ENCODE results near the gene RNMT. TPM values are rescaled to one million over a fixed set of nuclear protein-coding genes. Genes with fewer than 3 reads are reported as not detected.
"Not testable (repeated sequence)": the region's sequence is repeated elsewhere in the genome, so short reads cannot be mapped to it uniquely, and the experiment has no call there.

Gene RNMT
- 41.2 TPM for total RNA-seq

DNA sequence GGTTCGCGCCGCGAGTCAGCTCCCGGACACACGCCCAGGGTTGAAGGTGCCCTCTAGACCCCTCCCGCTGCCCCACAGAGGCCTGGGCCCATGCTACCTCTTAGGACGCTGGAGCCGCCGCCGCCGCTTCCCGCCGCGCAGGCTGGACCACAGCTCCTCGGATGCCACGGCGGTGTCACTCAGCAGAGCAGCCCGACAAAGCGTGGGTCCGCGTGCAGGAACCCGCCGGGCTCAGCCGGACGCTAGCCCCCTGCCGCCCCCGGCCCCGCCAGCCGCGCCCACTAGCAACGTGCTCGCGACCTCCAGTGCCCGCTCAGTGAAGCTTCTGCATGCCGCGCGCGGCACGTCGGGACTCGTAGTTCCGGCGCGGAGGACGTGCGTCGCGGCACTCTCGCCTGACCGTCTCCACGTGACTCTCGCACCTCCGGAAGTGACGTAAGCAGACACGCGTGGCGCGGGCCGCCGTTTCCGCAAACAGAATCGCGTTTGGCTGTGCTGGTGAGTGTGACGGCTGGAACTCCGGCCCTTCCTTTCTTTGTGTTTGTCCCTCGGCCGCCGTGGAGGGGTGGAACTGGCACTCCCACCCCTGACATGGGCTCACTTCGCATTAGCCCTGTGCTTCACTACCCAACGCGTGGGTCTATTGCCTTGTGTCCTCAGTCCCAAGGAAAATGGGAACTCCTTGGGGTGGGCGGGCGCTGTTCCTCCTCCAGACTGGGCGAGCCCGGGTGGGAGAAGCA is at the start of gene RNMT, which contains the start of gene FAM210A:
Gene RNMT, plus strand, starts transcription at position 442 of the 740 bp plus-strand sequence. CDS start 4,845 bp downstream, outside the sequence.
Gene FAM210A, minus strand, starts transcription at position 327 of the 740 bp plus-strand sequence. CDS start 44,481 bp downstream, outside the sequence.
- DNase-seq (ENCODE audit: low spot score in 2 of 2) = peak; percentile 90
- peak; percentile 19 for FAIRE-seq

DNA sequence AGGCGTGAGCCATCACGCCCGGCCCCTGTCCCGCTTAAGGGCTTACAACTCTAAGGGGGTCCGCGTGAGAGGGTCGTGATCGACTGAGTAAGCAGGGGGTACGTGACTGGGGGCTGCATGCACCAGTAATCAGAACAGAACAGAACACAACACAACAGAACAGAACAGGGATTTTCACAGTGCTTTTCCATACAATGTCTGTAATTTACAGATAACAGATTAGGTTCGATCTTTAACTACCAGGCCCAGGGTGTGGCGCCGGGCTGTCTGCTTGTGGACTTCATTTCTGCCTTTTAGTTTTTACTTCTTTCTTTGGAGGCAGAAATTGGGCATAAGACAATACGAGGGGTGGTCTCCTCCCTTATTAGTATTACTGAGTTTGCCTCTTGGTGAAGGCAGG is 49.1 kb upstream of the RNMT start:
- not testable (repeated sequence) for FAIRE-seq; DNase-seq (ENCODE audit: low spot score in 2 of 2)

DNA sequence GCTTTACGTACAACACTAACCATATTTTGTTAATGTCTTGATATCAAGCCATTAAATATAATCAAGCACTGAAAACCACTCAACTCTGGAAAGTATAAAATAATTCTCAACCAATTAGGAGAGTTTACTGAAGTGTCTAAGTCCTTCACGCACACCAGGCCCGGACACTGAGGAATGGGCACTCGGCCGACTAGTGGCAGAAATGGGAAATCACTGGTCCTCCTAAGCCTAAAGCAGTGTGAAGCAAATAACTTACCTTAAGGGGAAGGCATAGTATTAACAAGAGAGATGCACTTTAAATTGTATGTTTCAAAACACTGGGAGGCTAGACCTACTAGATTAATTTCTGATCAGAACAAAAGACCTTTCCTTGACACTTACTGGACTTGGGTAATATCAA is 45.9 kb upstream of the RNMT start:
- no peak for FAIRE-seq

DNA sequence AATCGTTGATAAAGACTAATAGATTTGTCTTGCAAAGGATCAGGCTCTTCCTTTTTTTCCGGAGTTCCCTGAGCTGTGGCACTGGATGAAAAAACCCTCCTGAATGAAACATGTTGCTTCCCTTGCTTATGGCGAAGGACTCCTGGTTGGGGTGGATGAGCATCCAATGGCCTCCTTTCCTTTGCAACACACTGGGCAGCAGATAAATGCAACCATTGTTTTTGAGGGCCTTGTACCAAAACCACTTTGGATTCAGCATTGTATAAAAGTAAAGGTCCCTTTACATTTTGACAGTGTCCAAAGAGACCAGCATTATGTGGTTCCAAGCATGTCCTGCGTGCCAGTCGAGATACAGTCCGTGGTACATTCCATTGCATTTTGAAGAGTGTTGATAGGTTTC is 44.8 kb upstream of the RNMT start:
- no peak for DNase-seq (ENCODE audit: low spot score in 2 of 2)
- no peak for FAIRE-seq

More for the DNA sequence above, 45.9 kb upstream of the RNMT start:
- no peak for DNase-seq (ENCODE audit: low spot score in 2 of 2)

- FAIRE-seq (no peak), DNase-seq (ENCODE audit: low spot score in 2 of 2) (no peak)
Observed at GRCh38 chr18:13684546-13684945, 41.9 kb upstream of the RNMT start.

GRCh38 chr18:13688191-13689136 is 38.0 kb upstream of the RNMT start:
- no peak for FAIRE-seq
- no peak for DNase-seq (ENCODE audit: low spot score in 2 of 2)

DNA sequence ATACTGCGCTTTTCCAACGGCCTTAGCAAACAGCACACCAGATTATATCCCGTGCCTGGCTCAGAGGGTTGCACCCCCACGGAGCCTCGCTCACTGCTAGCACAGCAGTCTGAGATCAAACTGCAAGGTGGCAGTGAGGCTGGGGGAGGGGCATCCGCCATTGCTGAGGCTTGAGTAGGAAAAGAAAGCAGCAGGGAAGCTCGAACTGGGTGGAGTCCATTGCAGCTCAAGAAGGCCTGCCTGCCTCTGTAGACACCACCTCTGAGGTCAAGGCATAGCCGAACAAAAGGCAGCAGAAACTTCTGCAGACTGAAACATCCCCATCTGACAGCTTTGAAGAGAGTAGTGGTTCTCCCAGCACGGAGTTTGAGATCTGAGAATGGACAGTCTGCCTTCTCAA is 36.4 kb upstream of the RNMT start:
- not testable (repeated sequence) for DNase-seq (ENCODE audit: low spot score in 2 of 2); FAIRE-seq

GRCh38 chr18:13695337-13695736 is 31.1 kb upstream of the RNMT start:
- not testable (repeated sequence) for DNase-seq (ENCODE audit: low spot score in 2 of 2); FAIRE-seq

DNA sequence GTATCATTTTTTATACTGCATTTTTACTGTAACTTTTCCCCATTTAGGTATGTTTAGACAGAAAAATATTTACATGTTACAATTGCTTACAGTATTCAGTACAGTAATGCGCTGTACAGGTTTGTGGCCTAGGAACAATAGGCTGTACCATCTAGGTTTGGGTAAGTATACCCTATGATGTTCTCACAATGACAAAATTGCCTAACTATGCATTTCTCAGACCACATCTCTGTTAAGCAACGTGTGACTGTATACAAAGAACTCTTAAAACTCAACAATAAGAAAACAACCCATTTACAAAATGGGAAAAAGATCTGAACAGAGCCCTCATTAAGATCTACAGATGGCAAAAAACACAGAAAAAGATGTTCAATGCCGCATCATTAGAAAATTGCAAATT is 29.5 kb upstream of the RNMT start:
- DNase-seq (ENCODE audit: low spot score in 2 of 2) = no peak
- FAIRE-seq = no peak

DNA sequence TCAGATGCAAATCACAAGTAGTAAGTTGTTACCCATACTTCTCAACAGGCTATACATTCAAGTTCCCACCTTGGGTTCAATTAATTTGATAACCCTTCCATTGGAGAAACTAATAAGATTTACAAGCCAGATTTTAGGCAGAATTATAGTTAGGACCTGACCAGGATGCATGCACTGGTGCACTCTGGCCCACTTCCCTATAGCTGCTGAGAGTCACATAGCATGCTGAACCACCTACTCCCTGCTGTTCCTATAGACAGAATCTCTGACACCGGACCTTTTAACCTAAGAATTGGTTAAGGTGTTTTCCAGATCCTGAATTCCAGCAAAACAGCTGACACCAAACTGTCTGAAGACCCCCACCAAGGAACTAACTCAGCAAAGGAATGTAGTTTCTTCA is 26.3 kb upstream of the RNMT start:
- FAIRE-seq = no peak
- DNase-seq (ENCODE audit: low spot score in 2 of 2) = no peak

DNA sequence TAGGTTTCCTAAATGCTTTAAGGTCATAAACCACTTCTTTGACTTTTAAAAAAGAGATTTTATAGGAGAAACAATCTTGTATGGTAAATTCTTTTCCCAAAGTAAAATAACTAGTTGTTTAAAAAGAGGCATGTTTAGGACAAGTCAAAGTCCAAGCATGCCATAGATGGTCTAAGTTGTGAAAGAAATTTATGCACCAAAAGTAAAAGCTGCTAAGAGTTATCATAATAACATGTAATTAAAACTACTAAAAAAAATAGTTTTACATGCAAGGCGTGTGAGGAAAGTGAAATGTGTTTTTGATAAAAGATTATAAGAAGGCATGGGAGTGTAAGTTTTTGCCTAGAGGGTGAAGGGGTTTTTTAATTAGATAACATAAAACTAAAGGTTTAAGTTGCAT is 22.6 kb upstream of the RNMT start:
- no peak for FAIRE-seq
- DNase-seq (ENCODE audit: low spot score in 2 of 2) = no peak

GRCh38 chr18:13710414-13710831 is 16.1 kb upstream of the RNMT start:
- FAIRE-seq = no peak

DNA sequence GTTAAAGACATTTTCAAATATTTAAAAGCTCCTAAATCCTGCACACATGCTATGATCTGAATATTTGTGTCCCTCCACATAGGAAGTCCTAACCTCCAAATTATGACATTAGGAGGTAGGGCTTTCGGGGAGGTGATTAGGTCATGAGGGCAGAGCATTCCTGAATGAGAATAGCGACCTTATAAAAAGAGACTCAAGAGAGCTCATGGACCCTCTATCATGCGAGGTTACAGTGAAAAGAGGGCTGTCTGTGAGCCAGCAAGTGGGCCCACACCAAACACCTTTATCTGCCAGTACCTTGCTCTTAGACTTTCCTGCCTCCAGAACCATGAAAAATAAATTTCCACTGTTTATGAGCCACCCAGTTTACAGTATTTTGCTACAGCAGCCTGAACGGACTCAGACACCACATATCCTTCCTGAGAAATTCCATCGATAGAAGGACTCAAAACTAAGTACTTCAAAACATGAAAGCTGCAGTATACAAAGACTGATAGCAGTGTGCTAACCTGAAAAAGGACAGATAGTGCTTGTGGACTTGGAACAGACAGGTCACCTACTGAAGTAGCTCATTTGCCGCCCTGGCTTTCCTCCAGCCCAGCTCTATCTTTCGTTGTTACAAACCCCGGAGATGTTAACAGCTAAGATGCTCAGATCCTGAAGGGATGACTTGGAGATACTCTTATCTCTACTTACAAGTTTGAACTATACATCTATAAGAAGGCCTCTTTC is 13.9 kb upstream of the RNMT start:
- DNase-seq (ENCODE audit: low spot score in 2 of 2) (no peak), FAIRE-seq (no peak)

More at GRCh38 chr18:13710414-13710831, 16.1 kb upstream of the RNMT start:
- DNase-seq (ENCODE audit: low spot score in 2 of 2) = no peak

GRCh38 chr18:13713455-13714055 is 12.9 kb upstream of the RNMT start:
- no peak for DNase-seq (ENCODE audit: low spot score in 2 of 2)
- no peak for FAIRE-seq

DNA sequence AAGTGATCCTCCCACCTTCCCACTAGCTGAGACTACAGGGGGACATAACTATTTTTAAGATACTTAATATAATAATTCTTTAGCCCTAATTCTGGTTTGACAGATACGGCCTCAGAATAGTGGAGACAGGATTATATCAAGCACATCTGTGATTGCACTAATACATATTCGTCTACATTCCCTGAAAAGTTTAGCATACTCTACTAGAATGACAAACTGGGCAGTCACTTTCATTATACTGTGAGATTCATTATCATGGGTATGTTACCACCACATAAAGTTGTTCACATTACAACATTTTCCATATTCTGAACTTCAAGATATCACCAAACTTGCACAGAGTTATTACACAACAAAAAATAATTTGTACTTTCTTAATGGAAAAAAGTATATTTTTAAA is 11.1 kb upstream of the RNMT start:
- no peak for FAIRE-seq
- no peak for DNase-seq (ENCODE audit: low spot score in 2 of 2)

- FAIRE-seq (no peak), DNase-seq (ENCODE audit: low spot score in 2 of 2) (no peak)
Observed at GRCh38 chr18:13716916-13717315, 9.6 kb upstream of the RNMT start.

DNA sequence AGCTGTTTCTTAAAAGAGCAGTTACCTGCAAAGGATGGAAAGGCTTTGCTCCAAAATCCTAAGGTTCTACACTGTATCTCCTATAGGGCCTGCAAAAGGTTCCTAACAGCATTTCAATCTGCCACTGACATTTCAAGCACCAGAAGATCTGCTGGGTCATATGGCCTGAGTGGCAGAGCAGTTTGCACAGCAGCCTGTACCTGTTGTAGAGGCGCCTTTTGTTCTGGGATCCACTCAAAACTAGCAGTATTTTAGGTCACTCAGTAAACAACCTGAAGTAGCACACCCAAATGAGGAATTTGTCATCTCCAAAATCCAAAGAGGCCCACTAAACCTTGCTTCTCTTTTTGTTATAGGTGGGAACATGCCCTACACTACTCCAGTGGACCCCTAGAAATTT is 6.3 kb upstream of the RNMT start:
- no peak for DNase-seq (ENCODE audit: low spot score in 2 of 2)
- no peak for FAIRE-seq

- FAIRE-seq = no peak
- DNase-seq (ENCODE audit: low spot score in 2 of 2) = no peak
Observed at GRCh38 chr18:13720847-13721246, 5.6 kb upstream of the RNMT start.

GRCh38 chr18:13725566-13726231 is 774 bp upstream of the RNMT start:
- no peak for FAIRE-seq
- no peak for DNase-seq (ENCODE audit: low spot score in 2 of 2)

DNA sequence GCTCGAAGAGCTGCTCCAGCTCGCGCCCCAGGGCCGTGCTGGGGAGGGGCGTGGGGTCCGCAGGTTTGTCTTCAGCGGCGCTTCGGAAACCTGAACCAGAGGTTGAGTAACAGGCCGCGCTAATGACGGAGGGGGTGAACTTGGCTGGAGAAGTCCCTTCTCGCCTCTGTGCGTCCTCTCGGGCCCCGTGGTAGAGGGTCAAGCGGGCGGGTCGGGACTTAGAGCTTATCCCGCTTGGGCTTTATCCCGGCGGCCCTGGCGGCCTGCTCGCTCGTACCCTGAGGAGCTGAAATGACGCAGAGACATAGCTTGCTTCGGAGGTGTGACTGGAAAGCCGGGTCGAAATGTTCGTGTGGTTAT is 479 bp downstream of the RNMT start:
- no peak for DNase-seq (ENCODE audit: low spot score in 2 of 2)
- FAIRE-seq = no peak
